GM19455 (cell line): ENCODE results near the gene DCHS1.

Source experiments
- ATAC-seq: cut with Tn5 transposase; IDR thresholded peaks from one replicate; pipeline ENCODE4 v1.9.1; 2021; ENCODE audit not compliant: unreplicated experiment

DCHS1 gene

GRCh38 chr11:6648501-6648900 lies 7.1 kb downstream of the DCHS1 start:
- no peak for ATAC-seq

- no peak for ATAC-seq
Observed at GRCh38 chr11:6647836-6648235, 7.8 kb downstream of the DCHS1 start.

DNA sequence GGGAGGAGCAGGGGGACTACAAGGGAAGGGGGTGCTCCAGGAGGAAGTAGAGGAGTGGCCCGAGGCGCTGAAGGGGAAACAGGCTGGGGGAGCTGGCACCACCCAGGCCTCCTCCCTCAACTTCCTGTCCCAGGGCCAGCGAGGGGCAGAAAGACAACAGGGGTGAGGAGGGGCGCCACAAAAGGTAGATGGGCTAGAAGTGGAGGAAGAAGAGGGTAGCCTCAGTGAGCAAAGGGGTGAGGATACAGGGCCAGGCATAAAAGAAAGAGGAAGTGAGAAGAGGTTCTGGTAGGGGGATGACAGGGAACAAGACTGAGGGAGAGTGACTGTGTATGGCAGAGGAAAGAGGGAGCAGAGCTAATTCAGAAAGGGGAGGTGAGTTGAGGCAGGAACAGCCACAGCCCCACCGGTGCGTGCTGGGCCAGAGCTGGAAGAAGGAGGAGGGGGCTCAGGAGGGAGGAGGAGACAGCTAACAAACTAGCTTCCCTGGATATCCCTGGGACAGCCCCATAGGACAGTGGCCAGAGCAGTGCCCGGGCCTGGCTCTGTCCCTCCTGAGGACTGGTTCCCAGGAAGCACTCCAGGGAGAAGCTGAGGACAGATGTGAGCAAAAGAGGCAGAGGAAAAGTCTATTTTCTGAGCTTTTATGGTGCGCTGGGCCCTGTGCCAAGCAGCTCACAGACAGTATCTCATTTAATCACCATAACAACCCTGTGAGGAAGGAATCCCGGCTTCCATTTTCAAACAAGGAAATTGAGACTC lies 8.5 kb downstream of the DCHS1 start:
- peak; percentile 92 for ATAC-seq

DNA sequence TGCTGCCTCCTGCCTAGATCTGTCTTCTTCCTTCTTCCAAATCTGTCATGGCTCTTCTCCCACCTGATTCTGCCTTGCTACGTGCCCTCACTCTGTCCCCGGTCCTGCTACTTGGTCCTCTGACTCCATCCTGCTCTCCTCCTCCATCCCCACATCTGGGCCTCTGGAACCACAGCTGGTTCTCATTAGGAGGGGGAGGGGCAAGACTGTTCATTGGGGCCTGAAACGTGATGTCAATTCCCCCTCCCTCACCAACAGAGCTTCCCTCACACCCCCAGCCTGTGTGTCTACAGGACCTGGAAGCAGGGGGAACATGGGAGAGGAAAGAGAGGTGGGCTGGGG lies 9.1 kb downstream of the DCHS1 start:
- ATAC-seq = no peak

DNA sequence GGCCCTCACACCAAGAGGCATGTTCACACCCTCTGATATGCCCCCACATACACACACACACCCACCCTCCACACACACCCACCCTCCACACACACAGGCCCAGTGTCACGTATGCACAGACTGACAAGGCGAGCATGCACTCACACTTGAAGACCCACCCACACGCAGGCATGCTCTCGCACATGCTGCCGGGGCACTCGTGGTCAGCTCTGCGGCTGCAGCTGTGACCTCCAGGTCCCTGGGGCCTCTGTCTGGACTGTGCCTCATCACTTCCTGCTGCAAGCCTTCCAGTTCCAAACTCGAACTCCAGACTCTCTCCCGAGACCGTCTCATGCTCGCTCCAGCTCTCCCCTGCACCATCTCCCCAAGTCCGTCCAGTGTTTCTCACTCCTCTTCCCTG lies 9.5 kb downstream of the DCHS1 start:
- ATAC-seq = no peak

GRCh38 chr11:6642957-6643356 lies 12.7 kb downstream of the DCHS1 start:
- ATAC-seq = no peak

GRCh38 chr11:6640985-6641701 lies 14.5 kb downstream of the DCHS1 start:
- no peak for ATAC-seq

DNA sequence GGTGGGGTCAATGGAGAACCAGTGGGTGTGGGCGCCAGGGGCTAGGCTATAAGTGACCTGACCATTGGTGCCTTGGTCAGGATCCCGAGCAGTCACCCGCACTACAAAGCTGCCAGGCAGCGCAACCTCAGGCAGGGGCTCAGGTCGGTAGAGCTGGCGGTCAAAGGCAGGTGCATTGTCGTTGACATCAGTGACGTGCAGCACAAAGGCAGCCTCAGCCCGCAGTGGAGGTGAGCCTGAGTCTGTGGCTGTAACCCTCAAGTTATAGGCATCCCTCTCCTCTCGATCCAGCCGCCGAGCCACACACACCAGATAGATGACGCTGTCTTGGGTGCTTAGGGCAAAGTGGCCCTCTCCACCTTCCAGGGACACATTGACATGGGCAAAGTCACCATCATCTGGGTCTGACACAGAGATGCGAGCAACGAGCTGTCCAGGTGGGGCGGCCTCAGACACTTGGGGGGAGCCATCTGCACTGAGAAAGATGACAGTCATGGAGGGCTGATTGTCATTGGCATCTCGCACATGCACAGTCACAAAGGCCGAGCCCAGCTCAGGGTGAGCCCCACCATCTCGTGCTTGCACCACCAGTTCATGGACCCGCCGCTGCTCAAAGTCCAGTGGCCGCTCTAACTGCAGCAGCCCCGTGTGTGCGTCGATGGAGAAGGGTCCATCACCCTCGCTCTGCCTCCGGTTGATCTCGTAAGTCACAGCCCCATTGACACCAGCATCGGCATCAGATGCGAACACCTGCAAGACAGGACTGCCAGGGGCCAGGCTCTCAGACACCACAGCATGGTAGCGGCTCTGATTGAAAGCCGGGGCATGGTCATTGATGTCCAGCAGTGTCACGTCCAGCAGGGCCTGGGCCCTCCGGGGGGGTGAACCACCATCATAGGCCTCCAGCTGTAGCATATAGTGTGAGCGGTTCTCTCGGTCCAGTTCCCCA lies 15.3 kb downstream of the DCHS1 start:
- no peak for ATAC-seq

- ATAC-seq = no peak
Observed at GRCh38 chr11:6638429-6638828, 17.2 kb downstream of the DCHS1 start.

GRCh38 chr11:6637871-6638270 lies 17.7 kb downstream of the DCHS1 start:
- ATAC-seq = no peak

- no peak for ATAC-seq
Observed at GRCh38 chr11:6636480-6636879, 19.1 kb downstream of the DCHS1 start.

DNA sequence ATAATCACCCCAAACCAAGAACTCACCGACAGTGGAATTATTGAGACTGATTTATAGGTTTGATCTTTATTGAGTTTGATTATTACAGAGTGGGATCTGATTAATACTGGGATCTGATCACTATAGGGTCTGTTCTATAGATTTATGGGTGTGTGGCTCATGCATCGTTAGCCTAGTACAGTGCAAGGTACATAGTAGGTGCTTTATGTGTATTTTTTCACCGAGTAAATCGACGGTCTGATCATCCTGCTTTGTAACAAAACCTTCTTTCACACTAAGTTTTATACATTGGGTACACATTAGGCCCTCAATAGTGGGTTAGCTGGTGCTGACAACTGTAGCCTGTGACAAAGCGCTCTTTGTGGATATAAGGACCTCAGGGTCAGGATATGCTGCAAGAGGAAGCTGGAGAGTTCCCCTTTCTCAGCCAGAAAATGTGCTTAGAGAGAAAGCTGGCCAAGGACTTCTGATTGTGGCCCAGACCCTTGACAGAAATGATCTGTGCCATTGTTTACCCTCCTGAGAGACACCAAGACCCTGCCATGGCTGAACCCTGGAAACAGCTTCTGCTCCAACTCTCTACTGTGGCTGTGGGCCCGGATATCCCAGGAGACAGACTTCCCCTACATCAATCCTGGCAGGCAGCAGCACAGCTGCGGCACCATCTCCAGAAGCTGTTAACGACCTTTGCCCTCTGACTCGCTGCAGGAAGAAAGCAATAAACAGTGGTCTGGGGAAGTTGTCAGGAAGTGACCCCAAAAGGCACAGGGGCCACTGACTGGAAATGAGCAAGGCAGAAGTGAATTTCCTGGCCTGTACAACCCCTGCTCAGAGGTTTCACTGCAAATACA lies 20.3 kb downstream of the DCHS1 start:
- ATAC-seq = no peak

DNA sequence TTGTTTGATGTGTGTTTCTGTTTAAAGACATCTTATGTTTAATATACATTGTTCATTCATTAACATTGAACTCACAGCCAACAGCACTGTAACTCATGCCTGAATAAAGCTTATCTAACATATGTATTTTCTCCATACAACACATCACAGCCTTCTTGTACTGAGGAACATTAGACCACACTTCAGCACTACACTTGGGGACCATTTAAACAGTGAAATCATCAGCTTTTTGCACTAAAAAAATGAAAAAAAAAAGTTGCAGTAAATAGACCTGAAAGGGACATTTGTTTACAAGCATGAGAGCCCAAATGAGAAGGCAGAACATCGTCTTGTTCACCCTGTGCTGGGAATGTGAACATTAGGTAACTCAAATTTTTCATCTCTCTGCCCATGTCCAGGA lies 21.1 kb downstream of the DCHS1 start:
- ATAC-seq = no peak

- no peak for ATAC-seq
Observed at GRCh38 chr11:6633422-6634408, 21.9 kb downstream of the DCHS1 start.

DNA sequence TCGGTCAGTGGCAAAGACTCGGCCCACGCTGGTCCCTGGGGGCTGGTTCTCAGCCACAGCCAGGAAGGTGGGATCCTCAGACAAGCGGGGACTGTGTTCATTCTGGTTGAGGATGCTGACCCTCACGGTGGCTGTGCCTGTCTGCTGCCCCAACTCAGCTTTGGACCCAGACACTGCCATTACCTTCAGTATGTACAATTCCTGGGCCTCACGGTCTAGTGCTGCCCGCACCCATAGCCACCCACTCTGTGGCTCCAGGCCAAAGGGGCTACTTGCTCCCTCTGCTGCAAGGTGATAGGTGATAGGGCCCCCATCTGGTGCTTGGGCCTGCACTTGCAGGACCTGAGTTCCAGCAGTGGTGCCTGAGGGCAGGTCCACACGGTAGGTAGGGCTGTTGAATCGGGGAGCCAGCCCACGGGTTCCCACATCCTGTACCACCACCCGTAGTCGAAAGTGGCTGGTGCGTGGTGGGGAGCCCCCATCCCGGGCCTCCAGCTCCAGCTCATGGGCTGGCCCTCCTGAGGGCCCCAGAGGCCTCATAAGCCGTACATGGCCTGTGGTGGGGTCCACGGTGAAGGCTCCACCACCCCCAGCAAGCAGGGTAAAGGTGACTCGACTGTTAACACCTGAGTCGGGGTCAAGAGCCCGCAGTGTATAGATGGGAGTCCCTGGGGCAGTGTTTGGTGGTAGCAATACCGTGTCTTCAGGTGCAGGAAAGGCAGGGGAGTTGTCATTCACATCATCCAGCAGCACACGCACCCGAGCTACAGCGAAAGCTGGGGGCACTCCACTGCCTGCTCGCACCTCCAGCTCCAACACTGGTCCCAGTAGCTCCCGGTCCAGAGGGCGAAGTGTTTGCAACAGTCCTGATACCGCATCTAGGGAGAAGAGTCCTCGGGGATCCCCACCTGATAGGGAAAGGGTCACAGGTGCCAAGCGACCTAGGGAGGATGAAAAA lies 23.2 kb downstream of the DCHS1 start:
- ATAC-seq = no peak

DNA sequence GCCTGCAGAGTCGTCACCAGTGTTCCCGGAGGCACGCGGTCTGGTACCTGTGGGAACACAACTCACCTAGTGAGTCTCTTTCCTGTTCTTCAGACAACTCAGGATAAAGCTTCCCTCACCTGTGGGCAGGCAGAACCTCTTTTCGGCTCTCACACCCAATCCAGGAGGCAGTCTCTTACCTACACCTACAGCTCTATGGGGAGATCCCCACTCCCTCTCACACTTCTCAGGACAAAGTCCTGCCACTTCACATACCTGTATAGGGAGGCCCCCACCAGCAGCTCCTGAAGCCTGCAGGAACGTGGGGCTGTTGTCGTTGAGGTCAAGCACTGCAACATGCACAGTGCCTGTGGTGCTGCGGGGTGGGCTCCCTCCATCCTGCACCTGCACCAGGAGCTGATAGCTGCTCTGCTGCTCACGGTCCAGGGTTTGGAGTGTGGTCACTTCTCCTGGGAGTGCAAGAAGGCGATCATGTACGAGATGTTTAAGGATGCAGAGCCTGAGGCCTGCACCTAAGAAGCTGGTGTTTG lies 24.2 kb downstream of the DCHS1 start:
- ATAC-seq = no peak

DNA sequence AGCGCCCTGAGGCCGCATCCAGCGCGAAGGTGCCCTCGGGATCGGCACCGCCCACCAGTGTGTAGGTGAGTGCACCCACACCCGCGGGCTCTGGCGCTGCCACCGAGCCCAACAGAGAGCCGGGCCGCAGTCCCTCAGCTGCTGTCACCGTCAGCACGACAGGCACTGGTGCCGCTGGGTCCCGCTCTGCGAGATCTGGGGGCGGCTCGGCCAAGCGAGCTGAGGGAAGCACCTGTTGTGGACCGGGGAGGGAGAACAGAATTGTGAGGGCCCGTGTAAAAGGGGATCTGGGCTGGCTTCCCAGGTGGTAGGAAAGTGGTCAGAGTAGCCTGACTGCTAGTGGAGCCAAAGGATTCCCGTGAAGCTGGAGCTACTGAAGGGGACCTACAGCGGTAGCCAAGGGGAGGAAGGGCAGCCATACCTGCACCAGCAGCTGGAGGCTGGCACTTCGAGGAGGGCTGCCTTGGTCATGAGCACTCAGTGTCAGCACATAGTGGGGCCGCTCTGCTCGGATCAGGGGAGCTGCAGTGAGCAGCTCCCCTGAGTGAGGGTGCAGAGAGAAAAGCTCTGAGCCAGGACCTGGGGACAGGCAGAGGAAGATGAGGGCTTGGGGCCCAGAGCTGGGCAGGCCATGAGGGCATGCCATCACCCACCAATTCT lies 24.8 kb downstream of the DCHS1 start:
- no peak for ATAC-seq
